HG03439 (cell line): ENCODE results near the gene SEMA4B.

ENCODE experiments used
- ATAC-seq: cut with Tn5 transposase; IDR thresholded peaks from one replicate; pipeline ENCODE4 v1.9.1; 2021; ENCODE audit warnings: mild to moderate bottlenecking, moderate library complexity; ENCODE audit not compliant: unreplicated experiment

Gene SEMA4B

DNA sequence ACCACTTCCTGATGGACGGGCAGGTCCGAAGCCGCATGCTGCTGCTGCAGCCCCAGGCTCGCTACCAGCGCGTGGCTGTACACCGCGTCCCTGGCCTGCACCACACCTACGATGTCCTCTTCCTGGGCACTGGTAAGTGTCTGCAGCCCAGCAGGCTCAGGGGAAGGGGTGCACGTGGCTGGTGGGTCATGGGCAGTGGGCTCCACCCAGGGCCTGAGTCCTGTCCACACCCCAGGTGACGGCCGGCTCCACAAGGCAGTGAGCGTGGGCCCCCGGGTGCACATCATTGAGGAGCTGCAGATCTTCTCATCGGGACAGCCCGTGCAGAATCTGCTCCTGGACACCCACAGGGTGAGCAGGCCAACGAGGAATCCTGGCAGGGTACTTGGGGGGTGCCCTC is 23.9 kb downstream of the SEMA4B start:
- no peak for ATAC-seq

- no peak for ATAC-seq
These were observed 24.5 kb downstream of the SEMA4B start for GRCh38 chr15:90225504-90226234.

- ATAC-seq, result no peak
These were observed 26.2 kb downstream of the SEMA4B start for GRCh38 chr15:90227336-90227735.

GRCh38 chr15:90227816-90228772 is 27.0 kb downstream of the SEMA4B start:
- ATAC-seq, result no peak

DNA sequence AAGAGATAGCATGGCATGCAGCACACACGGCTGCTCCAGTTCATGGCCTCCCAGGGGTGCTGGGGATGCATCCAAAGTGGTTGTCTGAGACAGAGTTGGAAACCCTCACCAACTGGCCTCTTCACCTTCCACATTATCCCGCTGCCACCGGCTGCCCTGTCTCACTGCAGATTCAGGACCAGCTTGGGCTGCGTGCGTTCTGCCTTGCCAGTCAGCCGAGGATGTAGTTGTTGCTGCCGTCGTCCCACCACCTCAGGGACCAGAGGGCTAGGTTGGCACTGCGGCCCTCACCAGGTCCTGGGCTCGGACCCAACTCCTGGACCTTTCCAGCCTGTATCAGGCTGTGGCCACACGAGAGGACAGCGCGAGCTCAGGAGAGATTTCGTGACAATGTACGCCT is 27.8 kb downstream of the SEMA4B start:
- no peak for ATAC-seq

GRCh38 chr15:90230071-90230494 is 29.0 kb downstream of the SEMA4B start:
- ATAC-seq, result no peak

GRCh38 chr15:90230610-90231009 is 29.5 kb downstream of the SEMA4B start:
- ATAC-seq, result no peak

- ATAC-seq, result no peak
These were observed 30.2 kb downstream of the SEMA4B start for GRCh38 chr15:90231028-90232017.

DNA sequence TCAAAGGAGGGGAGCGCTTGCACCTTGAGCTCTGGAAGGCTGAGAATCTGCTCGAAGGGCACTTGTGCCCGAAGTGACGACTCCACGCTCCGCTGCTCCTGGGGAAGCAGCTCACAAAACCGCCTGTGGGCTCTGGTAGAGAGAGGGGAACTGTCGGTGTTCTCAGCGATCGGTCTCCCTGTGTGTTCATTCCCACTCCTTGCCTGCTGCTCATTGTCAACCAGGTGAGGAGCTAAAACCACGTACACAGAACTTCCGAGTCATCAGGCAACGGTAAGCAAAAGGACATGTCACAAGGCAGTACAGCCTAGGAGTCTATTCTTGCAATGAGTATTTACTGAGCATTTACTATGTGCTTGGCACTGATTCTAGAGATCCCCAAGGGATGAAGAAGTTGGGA is 31.1 kb downstream of the SEMA4B start:
- no peak for ATAC-seq

DNA sequence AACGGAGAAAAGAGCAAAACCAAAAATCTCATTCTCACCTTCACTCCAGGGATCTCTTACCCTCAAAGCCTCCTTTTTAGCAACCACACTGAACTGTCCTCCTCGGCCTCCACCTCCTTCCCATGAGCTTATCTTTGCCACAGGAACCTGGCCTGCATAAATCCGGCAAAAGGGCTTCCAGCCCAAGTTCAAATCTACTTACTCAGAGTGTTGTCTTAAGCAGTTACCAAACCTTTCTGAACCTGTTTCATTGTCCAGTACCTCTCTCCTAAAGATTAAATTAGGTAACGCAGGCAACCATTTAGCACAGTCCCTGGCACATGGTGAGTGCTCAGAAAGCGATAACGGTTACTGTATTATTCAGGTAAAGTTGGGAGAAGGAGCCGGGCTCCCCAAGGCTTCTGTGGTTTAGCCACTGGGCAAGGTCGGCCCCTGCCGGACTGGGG is 31.8 kb downstream of the SEMA4B start:
- ATAC-seq, result no peak

DNA sequence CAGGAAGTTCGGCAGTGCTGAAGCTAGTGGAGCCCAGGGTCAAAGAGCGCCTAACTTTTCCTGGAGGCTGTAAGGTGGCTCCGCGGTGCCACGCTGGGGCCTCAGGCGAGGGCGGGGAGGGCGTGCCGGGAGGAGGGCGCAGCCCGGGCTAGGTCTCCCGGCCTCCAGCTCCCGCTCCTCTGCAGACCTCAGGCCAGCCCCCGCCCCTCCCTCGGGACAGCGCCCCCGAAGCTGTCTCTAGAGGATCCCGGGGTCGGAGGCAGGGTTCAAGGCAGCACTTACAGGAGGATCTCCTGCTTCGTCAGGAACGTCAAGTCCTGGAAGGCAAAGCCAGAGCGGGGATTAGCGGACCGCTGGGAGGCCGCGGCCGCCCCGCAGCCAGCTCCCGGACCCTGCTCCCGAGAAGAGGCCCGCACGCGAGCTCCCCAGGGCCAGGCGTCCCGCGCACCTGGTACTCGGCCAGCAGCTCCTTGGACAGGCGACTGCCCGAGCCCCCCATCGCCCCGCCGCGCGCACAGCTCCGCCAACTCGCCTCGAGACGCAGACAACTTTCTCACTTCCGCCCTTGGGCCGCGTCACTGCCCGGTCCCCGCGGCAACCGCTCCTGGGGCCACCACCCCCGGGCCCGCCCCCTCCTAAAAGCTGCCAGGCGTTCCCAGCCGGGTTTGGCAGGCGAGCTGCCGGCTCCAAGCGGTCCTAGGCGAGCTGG is 32.4 kb downstream of the SEMA4B start, which contains the start of gene CIB1:
Gene CIB1, minus strand, starts transcription at position 555 of the 709 bp plus-strand sequence. Its CDS starts 56 bp downstream, at position 499.
- ATAC-seq, result peak; percentile 81

- peak; percentile 58 for ATAC-seq
These were observed 33.2 kb downstream of the SEMA4B start, which contains the start of gene GDPGP1 for GRCh38 chr15:90234096-90234988. GDPGP1 (plus strand) TSS chr15:90234209; CDS start chr15:90240909, 6,700 bp downstream.

- no peak for ATAC-seq
These were observed 38.2 kb downstream of the SEMA4B start for GRCh38 chr15:90239371-90239770.

DNA sequence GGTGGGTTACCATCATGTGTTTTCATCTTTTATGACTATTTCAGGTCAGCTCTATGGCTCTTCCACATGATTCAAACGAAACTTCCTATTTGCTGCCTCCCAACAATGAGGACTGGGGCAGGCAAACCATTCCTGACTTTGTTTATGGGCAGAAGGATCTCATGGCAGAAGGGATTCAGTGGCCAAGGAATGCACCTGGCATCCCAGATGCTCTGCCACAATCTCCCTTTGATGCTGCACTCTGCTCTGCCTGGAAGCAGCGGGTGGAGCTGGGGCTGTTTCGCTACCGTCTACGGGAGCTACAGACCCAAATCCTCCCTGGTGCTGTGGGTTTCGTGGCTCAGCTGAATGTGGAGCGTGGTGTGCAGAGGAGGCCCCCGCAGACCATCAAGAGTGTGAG is 39.7 kb downstream of the SEMA4B start:
- no peak for ATAC-seq

DNA sequence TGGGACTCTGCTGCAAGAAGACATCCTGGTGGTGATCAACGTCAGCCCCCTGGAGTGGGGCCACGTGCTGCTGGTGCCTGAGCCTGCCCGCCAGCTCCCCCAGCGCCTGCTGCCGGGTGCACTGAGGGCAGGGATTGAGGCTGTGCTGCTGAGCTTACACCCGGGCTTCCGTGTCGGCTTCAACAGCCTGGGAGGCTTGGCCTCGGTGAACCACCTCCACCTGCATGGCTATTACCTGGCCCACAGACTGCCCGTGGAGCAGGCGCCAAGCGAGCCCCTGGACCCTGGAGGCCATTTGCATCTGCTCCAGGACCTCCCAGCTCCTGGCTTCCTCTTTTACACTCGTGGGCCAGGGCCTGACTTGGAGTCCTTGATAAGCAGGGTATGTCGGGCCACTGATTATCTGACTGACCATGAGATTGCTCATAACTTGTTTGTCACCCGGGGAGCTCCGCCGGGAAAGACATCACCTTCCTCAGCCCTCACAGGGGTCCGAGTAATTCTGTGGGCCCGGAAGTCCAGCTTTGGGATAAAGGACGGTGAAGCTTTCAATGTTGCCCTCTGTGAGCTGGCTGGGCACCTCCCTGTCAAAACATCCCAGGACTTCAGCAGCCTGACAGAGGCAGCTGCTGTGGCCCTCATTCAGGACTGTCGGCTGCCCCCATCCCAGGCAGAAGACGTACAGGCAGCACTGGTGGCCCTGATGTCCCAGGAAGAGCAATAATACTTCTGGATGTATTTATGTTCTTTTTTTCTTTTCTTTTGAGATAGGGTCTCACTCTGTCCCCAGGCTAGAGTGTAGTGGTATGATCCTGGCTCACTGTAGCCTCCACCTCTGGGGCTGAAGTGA is 40.4 kb downstream of the SEMA4B start:
- ATAC-seq, result no peak

- no peak for ATAC-seq
These were observed 43.0 kb downstream of the SEMA4B start for GRCh38 chr15:90243943-90244639.

DNA sequence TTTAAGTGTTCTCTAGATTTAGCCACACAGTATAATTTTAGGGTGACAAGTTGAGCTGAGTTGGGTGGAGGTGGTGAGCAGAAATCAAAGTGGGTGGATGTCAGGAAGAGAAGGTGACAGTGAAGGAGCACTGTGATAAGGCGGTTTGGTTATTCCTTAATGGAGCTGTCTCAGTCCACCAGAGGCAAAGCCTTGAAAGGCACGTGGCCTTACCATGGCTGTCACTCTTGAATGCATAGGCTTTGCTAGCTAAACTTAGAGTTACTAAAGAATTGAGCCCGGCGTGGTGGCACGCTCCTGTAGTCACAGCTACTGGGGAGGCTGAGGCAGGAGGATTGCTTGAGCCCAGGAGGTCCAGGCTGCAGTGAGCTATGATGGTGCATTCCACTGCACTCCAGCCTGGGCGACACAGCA is 47.7 kb downstream of the SEMA4B start:
- no peak for ATAC-seq
